Panc1 (cell line): ENCODE measurements around the gene KRTAP10-2. TPM values are rescaled to one million over a fixed set of nuclear protein-coding genes. Genes with fewer than 3 reads are reported as not detected.

Experiments used
- ATAC-seq: fragments of 200-7000 bp; cut with Tn5 transposase; 2 replicates; pipeline ENCODE4 v1.9.1; 2020; ENCODE audit warnings: mild to moderate bottlenecking, moderate library complexity
- BruUV-seq: library from RNA; stranded (reverse); fragments of 400-500 nt; replicated peaks from 2 replicates; lab custom pipeline; 2021; lab: Mats Ljungman, UMichigan
- CTCF ChIA-PET: fragments of 300-600 bp; sonication (Branson Sonifier 250); formaldehyde crosslinking; loops from one replicate; lab custom pipeline; 2022; ENCODE audit warnings: antibody characterized with exemption; lab: Charles Lee
- POLR2A ChIA-PET: fragments of 300-600 bp; sonication (Branson Sonifier 250); formaldehyde crosslinking; loops from one replicate; lab custom pipeline; 2022; ENCODE audit warnings: antibody characterized with exemption; lab: Charles Lee
- DNase-seq: peaks from one replicate; pipeline ENCODE4 v3.0.0-alpha.2; 2010; ENCODE audit warnings: low read depth, low spot score
- H3K27ac ChIP-seq: 2 replicates; pipeline ENCODE4 v1.5.1; 2011; ENCODE audit warnings: mild to moderate bottlenecking, low read length, inconsistent platforms
- H3K27me3 ChIP-seq: fragments of 200-500 bp; sonication (Bioruptor generic); 2 replicates; pipeline ENCODE4 v1.6.0; 2014; ENCODE audit warnings: low read length, inconsistent platforms; ENCODE audit not compliant: control insufficient read depth, insufficient read depth
- H3K36me3 ChIP-seq: fragments of 200-500 bp; sonication (Bioruptor generic); 2 replicates; pipeline ENCODE4 v1.5.1; 2014; ENCODE audit warnings: inconsistent platforms, mild to moderate bottlenecking, low read length, moderate library complexity; ENCODE audit not compliant: control insufficient read depth, insufficient read depth
- H3K4me1 ChIP-seq: 2 replicates; pipeline ENCODE4 v1.5.1; 2011; ENCODE audit warnings: inconsistent platforms, mild to moderate bottlenecking, low read length, moderate library complexity; ENCODE audit not compliant: control insufficient read depth, insufficient read depth
- H3K4me3 ChIP-seq, 2 experiments: 2 replicates each; pipeline ENCODE4 v1.5.1; 2011 to 2012; ENCODE audit warnings: low read depth in 2 of 2, low read length in 2 of 2, mild to moderate bottlenecking in 2 of 2, inconsistent platforms in 1 of 2, moderate library complexity in 1 of 2
- H3K9me3 ChIP-seq: fragments of 200-500 bp; sonication (Bioruptor generic); 2 replicates; pipeline ENCODE4 v1.5.1; 2014; ENCODE audit warnings: low read depth, mild to moderate bottlenecking, inconsistent platforms, low read length, moderate library complexity; ENCODE audit not compliant: control insufficient read depth, insufficient read depth
- CTCF ChIP-seq: fragments of 450-650 bp; IDR thresholded peaks from 2 replicates; pipeline ENCODE4 v1.5.1; 2017; ENCODE audit warnings: mild to moderate bottlenecking
- POLR2AphosphoS5 ChIP-seq: IDR thresholded peaks from 2 replicates; pipeline ENCODE4 v1.6.1; 2012; ENCODE audit warnings: mild to moderate bottlenecking, low read depth, low read length, moderate library complexity
- SIN3A ChIP-seq: IDR thresholded peaks from 2 replicates; pipeline ENCODE4 v1.6.1; 2012; ENCODE audit warnings: low read depth, mild to moderate bottlenecking, low read length, moderate library complexity, borderline replicate concordance; ENCODE audit not compliant: insufficient read depth
- TCF7L2 ChIP-seq: IDR thresholded peaks from 2 replicates; pipeline ENCODE4 v1.6.1; 2011; ENCODE audit warnings: mild to moderate bottlenecking, low read depth, low read length, inconsistent platforms
- in situ Hi-C: cut with HindIII; loops from 2 replicates; pipeline ENCODE4 v1.10.0; 2016; ENCODE audit warnings: low sequenced_read_pairs, low pct_unique_long_range_greater_than_20kb
- intact Hi-C: fragments of 100-400 bp; cut with micrococcal nuclease; formaldehyde crosslinking; loops from one replicate; pipeline ENCODE4 v1.10.0; 2022; ENCODE audit not compliant: unreplicated experiment
- total RNA-seq: library from RNA; stranded (reverse); gene quantifications from one replicate; pipeline ENCODE4 v1.2.1, GENCODE V29; 2021; ENCODE audit not compliant: unreplicated experiment
- TF ChIP-seq, protein P1 (sequence below), 2 experiments: IDR thresholded peaks; 2 replicates each; pipeline ENCODE4 v1.6.1; 2011 to 2012; ENCODE audit warnings: low read depth in 2 of 2, control low read depth in 1 of 2, low read length in 1 of 2, mild to moderate bottlenecking in 1 of 2, moderate library complexity in 1 of 2; ENCODE audit not compliant: insufficient read depth in 1 of 2

Gene KRTAP10-2
- total RNA-seq, 1 experiment from 2014 or later, result not detected

DNA sequence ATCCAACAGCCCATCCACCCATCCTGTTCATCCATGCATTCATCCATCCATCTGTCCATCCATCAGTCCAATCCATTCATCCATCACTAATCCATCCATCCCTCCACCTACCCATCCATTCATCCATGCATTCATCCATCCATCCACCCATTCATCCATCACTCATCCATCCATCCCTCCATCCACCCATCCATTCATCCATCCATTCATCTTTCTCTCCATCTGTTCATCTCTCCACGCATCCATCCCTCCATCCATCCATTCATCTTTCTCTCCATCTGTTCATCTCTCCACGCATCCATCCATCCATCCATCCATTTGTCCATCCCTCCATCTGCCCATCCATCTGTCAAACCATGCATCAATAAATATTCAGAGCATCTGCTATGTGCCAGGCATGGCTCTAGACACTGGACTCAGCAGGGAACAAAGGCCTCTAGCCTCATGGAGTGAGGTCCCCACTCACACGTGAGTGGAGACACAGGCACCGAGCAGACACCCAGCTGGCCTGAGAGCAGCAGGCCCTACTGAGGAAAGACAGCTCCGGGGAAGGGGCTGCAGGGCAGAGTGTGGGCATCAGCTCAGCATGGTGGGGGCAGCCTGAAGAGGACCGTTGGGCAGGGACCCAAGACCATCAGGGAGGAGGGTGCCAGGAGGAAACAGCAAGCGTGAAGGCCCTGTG is 20.9 kb downstream of the KRTAP10-2 start:
- no peaks in the 10 kb centered on the region for H3K36me3 ChIP-seq
- no peaks in the 10 kb centered on the region for H3K27me3 ChIP-seq
- H3K27ac ChIP-seq, result no peak overlapping the region
- H3K4me3 ChIP-seq, result no peak overlapping the region
- ATAC-seq (no peak), DNase-seq (no peak)
- H3K4me1 ChIP-seq, result no peaks in the 10 kb centered on the region
- CTCF ChIA-PET, result no interaction called here
- H3K9me3 ChIP-seq, result no peaks in the 10 kb centered on the region
- intact Hi-C loops, result no loop called here
- POLR2A ChIA-PET, result no interaction called here
- no peak for TF ChIP-seq SIN3A
- TF ChIP-seq POLR2AphosphoS5, result no peak
- TF ChIP-seq CTCF, result no peak
- TF ChIP-seq, protein P1, sequence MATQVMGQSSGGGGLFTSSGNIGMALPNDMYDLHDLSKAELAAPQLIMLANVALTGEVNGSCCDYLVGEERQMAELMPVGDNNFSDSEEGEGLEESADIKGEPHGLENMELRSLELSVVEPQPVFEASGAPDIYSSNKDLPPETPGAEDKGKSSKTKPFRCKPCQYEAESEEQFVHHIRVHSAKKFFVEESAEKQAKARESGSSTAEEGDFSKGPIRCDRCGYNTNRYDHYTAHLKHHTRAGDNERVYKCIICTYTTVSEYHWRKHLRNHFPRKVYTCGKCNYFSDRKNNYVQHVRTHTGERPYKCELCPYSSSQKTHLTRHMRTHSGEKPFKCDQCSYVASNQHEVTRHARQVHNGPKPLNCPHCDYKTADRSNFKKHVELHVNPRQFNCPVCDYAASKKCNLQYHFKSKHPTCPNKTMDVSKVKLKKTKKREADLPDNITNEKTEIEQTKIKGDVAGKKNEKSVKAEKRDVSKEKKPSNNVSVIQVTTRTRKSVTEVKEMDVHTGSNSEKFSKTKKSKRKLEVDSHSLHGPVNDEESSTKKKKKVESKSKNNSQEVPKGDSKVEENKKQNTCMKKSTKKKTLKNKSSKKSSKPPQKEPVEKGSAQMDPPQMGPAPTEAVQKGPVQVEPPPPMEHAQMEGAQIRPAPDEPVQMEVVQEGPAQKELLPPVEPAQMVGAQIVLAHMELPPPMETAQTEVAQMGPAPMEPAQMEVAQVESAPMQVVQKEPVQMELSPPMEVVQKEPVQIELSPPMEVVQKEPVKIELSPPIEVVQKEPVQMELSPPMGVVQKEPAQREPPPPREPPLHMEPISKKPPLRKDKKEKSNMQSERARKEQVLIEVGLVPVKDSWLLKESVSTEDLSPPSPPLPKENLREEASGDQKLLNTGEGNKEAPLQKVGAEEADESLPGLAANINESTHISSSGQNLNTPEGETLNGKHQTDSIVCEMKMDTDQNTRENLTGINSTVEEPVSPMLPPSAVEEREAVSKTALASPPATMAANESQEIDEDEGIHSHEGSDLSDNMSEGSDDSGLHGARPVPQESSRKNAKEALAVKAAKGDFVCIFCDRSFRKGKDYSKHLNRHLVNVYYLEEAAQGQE (IDR thresholded peaks at IDR 0.05; ENCODE audit: insufficient read depth in 1 of 2, low read depth in 2 of 2, low read length in 1 of 2), result no peak
- TF ChIP-seq TCF7L2, result no peak
- BruUV-seq, result no TSS peak
- in situ Hi-C loops, result no loop called here

DNA sequence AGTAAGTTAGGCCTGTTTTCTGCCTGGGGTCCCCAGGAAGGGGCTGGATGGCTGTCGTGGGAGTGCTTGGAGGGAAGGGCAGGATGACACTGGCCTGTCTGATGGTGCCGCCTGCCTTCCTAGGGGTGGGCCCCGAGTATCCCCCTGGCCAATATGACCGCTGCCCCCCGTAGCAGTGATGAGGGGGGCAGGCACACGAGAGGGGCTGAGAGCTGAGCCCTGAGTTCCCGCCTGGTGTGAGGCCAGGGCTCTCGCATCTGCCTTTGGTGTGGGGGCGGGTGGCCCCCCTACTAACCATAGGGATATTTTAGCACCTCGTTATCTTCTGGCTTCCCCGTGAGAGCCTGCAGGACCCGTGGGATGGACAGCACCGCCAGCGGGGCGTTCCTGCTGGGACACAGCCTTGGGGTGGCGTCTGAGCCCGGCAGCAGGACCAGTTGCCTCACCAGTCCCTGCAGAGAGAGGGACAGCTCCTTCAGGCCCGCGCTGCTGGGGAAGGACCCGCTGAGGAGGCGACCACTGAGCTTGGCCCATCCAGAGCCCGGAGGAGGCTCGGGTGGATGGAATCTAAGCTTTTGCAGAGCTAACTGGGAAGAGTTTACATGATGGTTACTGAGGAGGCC is 21.7 kb downstream of the KRTAP10-2 start:
- CTCF ChIA-PET, result interaction anchor here (0.6 kb wide), 1 partner anchor 97 kb away, joined by 10 read pairs; the partner anchor contains the start of gene KRTAP10-9
- no peak overlapping the region for H3K27ac ChIP-seq
- H3K9me3 ChIP-seq, result no peaks in the 10 kb centered on the region
- H3K4me3 ChIP-seq, result no peak overlapping the region
- DNase-seq, result no peak
- POLR2A ChIA-PET, result no interaction called here
- no peaks in the 10 kb centered on the region for H3K36me3 ChIP-seq
- BruUV-seq, result no TSS peak
- TF ChIP-seq CTCF, result no peak
- TF ChIP-seq SIN3A, result no peak
- TF ChIP-seq POLR2AphosphoS5, result no peak
- TF ChIP-seq, protein P1 (IDR thresholded peaks at IDR 0.05; ENCODE audit: insufficient read depth in 1 of 2, low read depth in 2 of 2, low read length in 1 of 2), result no peak
- no peak for TF ChIP-seq TCF7L2
- no peaks in the 10 kb centered on the region for H3K4me1 ChIP-seq
- in situ Hi-C loops, result no loop called here
- H3K27me3 ChIP-seq, result no peaks in the 10 kb centered on the region
- intact Hi-C loops, result no loop called here
- ATAC-seq, result no peak
